ENCODE data around the gene WFIKKN2.

WFIKKN2 gene

DNA sequence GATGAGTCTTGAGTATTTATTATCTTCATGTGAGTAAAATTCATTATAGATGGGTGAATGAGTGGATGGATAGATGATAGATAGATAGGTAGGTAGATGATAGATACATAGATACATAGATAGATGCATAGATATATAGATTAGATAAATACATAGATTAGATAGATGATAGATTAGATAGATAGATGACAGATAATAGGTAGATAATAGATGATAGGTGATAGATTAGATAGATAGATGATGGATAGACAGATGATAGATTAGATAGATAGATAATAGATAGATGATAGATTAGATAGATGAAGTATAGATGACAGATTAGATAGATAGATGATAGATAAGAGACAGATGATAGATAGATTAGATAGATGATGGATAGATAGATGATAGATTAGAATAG lies 21.8 kb upstream of the WFIKKN2 start:
- no peak for DNase-seq (ENCODE audit: low spot score)
- TF ChIP-seq CTCF (IDR thresholded peaks at IDR 0.05; ENCODE audit: extremely low read depth, missing control alignments), result no peak

DNA sequence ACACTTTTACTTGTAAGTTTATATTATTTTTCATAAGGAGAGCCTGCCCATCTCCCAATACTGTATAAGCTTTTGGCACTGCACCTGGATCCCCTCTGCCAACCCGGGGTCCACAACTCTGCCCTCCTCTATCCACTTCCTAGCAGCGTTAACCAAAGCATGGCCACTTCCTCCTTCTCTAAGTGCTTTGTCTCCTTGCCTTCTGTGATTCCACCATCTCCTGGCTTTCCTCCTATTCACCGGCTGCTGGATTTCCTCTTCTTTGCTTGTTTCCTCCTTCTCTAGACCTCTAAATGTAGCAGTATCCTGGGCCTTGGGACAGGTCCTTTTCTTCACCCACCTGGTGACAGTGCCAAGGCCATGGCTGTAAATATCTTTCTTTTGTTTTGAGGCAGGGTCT lies 20.0 kb upstream of the WFIKKN2 start:
- DNase-seq (ENCODE audit: low spot score), result no peak

GRCh38 chr17:50816271-50816670 lies 19.1 kb upstream of the WFIKKN2 start:
- DNase-seq (ENCODE audit: low spot score), result no peak
- TF ChIP-seq CTCF (IDR thresholded peaks at IDR 0.05; ENCODE audit: extremely low read depth, missing control alignments), result no peak

More for the DNA sequence above, 20.0 kb upstream of the WFIKKN2 start:
- TF ChIP-seq CTCF (IDR thresholded peaks at IDR 0.05; ENCODE audit: extremely low read depth, missing control alignments), result no peak

GRCh38 chr17:50816771-50817751 lies 18.3 kb upstream of the WFIKKN2 start:
- peak; percentile 67 for DNase-seq (ENCODE audit: low spot score)
- TF ChIP-seq CTCF (IDR thresholded peaks at IDR 0.05; ENCODE audit: extremely low read depth, missing control alignments), result peak; percentile 73

GRCh38 chr17:50817838-50818237 lies 17.5 kb upstream of the WFIKKN2 start:
- no peak for TF ChIP-seq CTCF (IDR thresholded peaks at IDR 0.05; ENCODE audit: extremely low read depth, missing control alignments)
- no peak for DNase-seq (ENCODE audit: low spot score)

DNA sequence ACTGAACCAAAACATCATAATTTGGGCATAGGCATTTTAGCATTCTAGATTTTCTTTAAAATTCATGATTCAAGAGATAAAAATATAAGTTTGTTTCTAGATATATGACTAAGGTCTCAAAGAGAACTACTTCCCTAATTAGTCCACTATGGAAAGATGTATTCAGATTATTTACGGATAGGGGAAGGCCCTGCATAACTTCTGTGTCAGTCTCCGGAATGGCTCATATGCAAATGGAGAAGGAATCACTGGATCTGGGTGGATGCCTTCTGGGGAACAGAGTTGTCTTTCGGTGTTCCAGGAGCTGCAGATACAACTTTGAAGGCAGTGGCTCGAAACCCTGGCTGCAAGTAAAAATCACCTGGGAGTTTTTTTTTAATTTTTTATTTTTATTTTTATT lies 17.1 kb upstream of the WFIKKN2 start:
- no peak for DNase-seq (ENCODE audit: low spot score)
- no peak for TF ChIP-seq CTCF (IDR thresholded peaks at IDR 0.05; ENCODE audit: extremely low read depth, missing control alignments)

GRCh38 chr17:50818921-50819657 lies 16.3 kb upstream of the WFIKKN2 start:
- DNase-seq (ENCODE audit: low spot score), result no peak
- no peak for TF ChIP-seq CTCF (IDR thresholded peaks at IDR 0.05; ENCODE audit: extremely low read depth, missing control alignments)

All from GM20000 (cell line).